A673 (cell line): Measurements from ENCODE around the gene RASSF8.

Source experiments
- CTCF ChIP-seq: fragments of 300-800, 200-600 bp; sonication (generic); conservative IDR thresholded peaks from 2 replicates; pipeline ENCODE4 v1.5.1; 2017; ENCODE audit warnings: low read depth, mild to moderate bottlenecking, antibody characterized with exemption, low read length, moderate library complexity, mixed read lengths
- EZH2 ChIP-seq: fragments of 200-600 bp; sonication (generic); IDR thresholded peaks from 2 replicates; pipeline ENCODE4 v1.6.1; 2017; ENCODE audit warnings: borderline replicate concordance, low read depth, mild to moderate bottlenecking, mixed read lengths, antibody characterized with exemption, low read length; ENCODE audit not compliant: poor library complexity, severe bottlenecking

- TF ChIP-seq EZH2 (no peak), CTCF (no peak)
These were observed 4.5 kb downstream of the RASSF8 start for GRCh38 chr12:25962932-25963525.
